Suprapubic skin (tissue), 4 donors: ENCODE results near the gene MYMK. TPM values are rescaled to one million over a fixed set of nuclear protein-coding genes. Genes with fewer than 3 reads are reported as not detected.

Source experiments
- DNase-seq, 2 donors: peaks; one replicate each; pipeline ENCODE4 v3.0.0-alpha.2; 2019; ENCODE audit warnings: low spot score in 2 of 2
- H3K27ac ChIP-seq: fragments of 200-600 bp; sonication (generic); one replicate; pipeline ENCODE4 v1.5.1; 2019
- H3K27me3 ChIP-seq: fragments of 200-600 bp; sonication (generic); one replicate; pipeline ENCODE4 v1.5.1; 2019
- H3K36me3 ChIP-seq: fragments of 200-600 bp; sonication (generic); one replicate; pipeline ENCODE4 v1.5.1; 2019
- H3K4me1 ChIP-seq: fragments of 200-600 bp; sonication (generic); one replicate; pipeline ENCODE4 v1.5.1; 2019
- H3K4me3 ChIP-seq: fragments of 200-600 bp; sonication (generic); one replicate; pipeline ENCODE4 v1.5.1; 2019; ENCODE audit warnings: mild to moderate bottlenecking
- H3K9me3 ChIP-seq: fragments of 200-600 bp; sonication (generic); one replicate; pipeline ENCODE4 v1.5.1; 2019
- CTCF ChIP-seq, 2 donors: fragments of 200-600 bp in 1 of 2; fragments of 450-650 bp in 1 of 2; sonication (generic) in 1 of 2; IDR thresholded peaks; one replicate each; pipeline ENCODE4 v1.5.1; 2016 to 2019; ENCODE audit warnings: antibody characterized with exemption in 2 of 2, mild to moderate bottlenecking in 1 of 2, moderate library complexity in 1 of 2
- EP300 ChIP-seq: sonication (generic); formaldehyde crosslinking; IDR thresholded peaks from one replicate; pipeline ENCODE4 v1.6.1; 2017; ENCODE audit warnings: antibody characterized with exemption
- POLR2A ChIP-seq, 2 donors: fragments of 450-650 bp; IDR thresholded peaks; one replicate each; pipeline ENCODE4 v1.6.1; 2017; ENCODE audit warnings: antibody characterized with exemption in 2 of 2, mild to moderate bottlenecking in 2 of 2, moderate library complexity in 2 of 2
- POLR2AphosphoS5 ChIP-seq, 3 donors: sonication (generic); formaldehyde crosslinking; IDR thresholded peaks; one replicate each; pipeline ENCODE4 v1.6.1; 2017; ENCODE audit warnings: antibody characterized with exemption in 3 of 3
- WGBS: methylation state at CpG from one replicate; pipeline ENCODE4 v1.1.5; 2018; 5-methylcytosine and 5-hydroxymethylcytosine counted together
- total RNA-seq, 4 donors: library from RNA; depleted of rRNA; stranded (reverse); fragments of >200 nt; gene quantifications; one replicate each; pipeline ENCODE4 v1.1.0, GENCODE V29; 2016

MYMK gene
- total RNA-seq, 4 donors from 2014 or later = not detected

GRCh38 chr9:133487331-133487725 is 37.4 kb downstream of the MYMK start:
- Histone ChIP-seq H3K4me1 (peaks cover 4% of the 10 kb centered on the region), H3K4me3 (no peak overlapping the region), H3K27ac (no peak overlapping the region), H3K9me3 (no peaks in the 10 kb centered on the region), H3K27me3 (peaks cover 14% of the 10 kb centered on the region), H3K36me3 (no peaks in the 10 kb centered on the region)
- no peak for TF ChIP-seq POLR2A (IDR thresholded peaks at IDR 0.05)
- no peak for TF ChIP-seq CTCF (IDR thresholded peaks at IDR 0.05)
- no peak for TF ChIP-seq POLR2AphosphoS5 (IDR thresholded peaks at IDR 0.05)
- no peak for TF ChIP-seq EP300
- 78% methylated on average over 3 of the region's 8 CpGs for WGBS
- DNase-seq = no peak

GRCh38 chr9:133485531-133486260 is 39.1 kb downstream of the MYMK start:
- Histone ChIP-seq H3K4me1 (no peaks in the 10 kb centered on the region), H3K27ac (no peak overlapping the region), H3K9me3 (no peaks in the 10 kb centered on the region), H3K36me3 (no peaks in the 10 kb centered on the region), H3K4me3 (no peak overlapping the region), H3K27me3 (peaks cover 17% of the 10 kb centered on the region)
- no CpG with 5 or more reads among the region's 25 CpGs for WGBS
- TF ChIP-seq POLR2AphosphoS5 (IDR thresholded peaks at IDR 0.05) (no peak), CTCF (IDR thresholded peaks at IDR 0.05) (no peak), EP300 (no peak), POLR2A (IDR thresholded peaks at IDR 0.05) (no peak)
- DNase-seq = no peak

- Histone ChIP-seq H3K4me1 (no peaks in the 10 kb centered on the region), H3K27ac (no peak overlapping the region), H3K36me3 (no peaks in the 10 kb centered on the region), H3K9me3 (no peaks in the 10 kb centered on the region), H3K27me3 (peaks cover 11% of the 10 kb centered on the region), H3K4me3 (no peak overlapping the region)
- DNase-seq = no peak
- 42% methylated on average over 12 of the region's 22 CpGs for WGBS
- no peak for TF ChIP-seq POLR2AphosphoS5 (IDR thresholded peaks at IDR 0.05)
- no peak for TF ChIP-seq CTCF (IDR thresholded peaks at IDR 0.05)
- no peak for TF ChIP-seq POLR2A (IDR thresholded peaks at IDR 0.05)
- no peak for TF ChIP-seq EP300
These were observed 39.9 kb downstream of the MYMK start for GRCh38 chr9:133484671-133485437.

- 79% methylated on average over 9 of the region's 9 CpGs for WGBS
These were observed 41.1 kb downstream of the MYMK start for GRCh38 chr9:133483611-133484010.

More at GRCh38 chr9:133483611-133484010, 41.1 kb downstream of the MYMK start:
- no peaks in the 10 kb centered on the region for H3K36me3 ChIP-seq
- H3K27ac ChIP-seq = no peak overlapping the region
- DNase-seq = no peak
- H3K9me3 ChIP-seq = no peaks in the 10 kb centered on the region
- no peak overlapping the region for H3K4me3 ChIP-seq
- TF ChIP-seq POLR2AphosphoS5 (IDR thresholded peaks at IDR 0.05) = no peak
- no peak for TF ChIP-seq CTCF (IDR thresholded peaks at IDR 0.05)
- no peak for TF ChIP-seq POLR2A (IDR thresholded peaks at IDR 0.05)
- peaks cover 11% of the 10 kb centered on the region for H3K27me3 ChIP-seq
- H3K4me1 ChIP-seq = peaks cover 12% of the 10 kb centered on the region
